Esophagus muscularis mucosa (tissue), 4 donors: Measurements from ENCODE around the gene ARMS2.
A peak's percentile ranks its signal among the peaks of the same experiment; 100 is the strongest.

Experiments
- CTCF ChIP-seq, 3 experiments: fragments of 200-600 bp in 2 of 3; fragments of 450-650 bp in 1 of 3; sonication (generic) in 2 of 3; IDR thresholded peaks; one replicate each; pipeline ENCODE4 v1.5.1; 2017 to 2019; ENCODE audit warnings: antibody characterized with exemption in 3 of 3, mild to moderate bottlenecking in 2 of 3, moderate library complexity in 1 of 3
- EP300 ChIP-seq: sonication (generic); formaldehyde crosslinking; IDR thresholded peaks from one replicate; pipeline ENCODE4 v1.6.1; 2017; ENCODE audit warnings: antibody characterized with exemption
- POLR2A ChIP-seq: fragments of 450-650 bp; IDR thresholded peaks from one replicate; pipeline ENCODE4 v1.6.1; 2017; ENCODE audit warnings: antibody characterized with exemption, moderate library complexity, mild to moderate bottlenecking, low read depth
- POLR2AphosphoS5 ChIP-seq, 2 donors: sonication (generic); formaldehyde crosslinking; IDR thresholded peaks; one replicate each; pipeline ENCODE4 v1.6.1; 2017; ENCODE audit warnings: antibody characterized with exemption in 2 of 2

DNA sequence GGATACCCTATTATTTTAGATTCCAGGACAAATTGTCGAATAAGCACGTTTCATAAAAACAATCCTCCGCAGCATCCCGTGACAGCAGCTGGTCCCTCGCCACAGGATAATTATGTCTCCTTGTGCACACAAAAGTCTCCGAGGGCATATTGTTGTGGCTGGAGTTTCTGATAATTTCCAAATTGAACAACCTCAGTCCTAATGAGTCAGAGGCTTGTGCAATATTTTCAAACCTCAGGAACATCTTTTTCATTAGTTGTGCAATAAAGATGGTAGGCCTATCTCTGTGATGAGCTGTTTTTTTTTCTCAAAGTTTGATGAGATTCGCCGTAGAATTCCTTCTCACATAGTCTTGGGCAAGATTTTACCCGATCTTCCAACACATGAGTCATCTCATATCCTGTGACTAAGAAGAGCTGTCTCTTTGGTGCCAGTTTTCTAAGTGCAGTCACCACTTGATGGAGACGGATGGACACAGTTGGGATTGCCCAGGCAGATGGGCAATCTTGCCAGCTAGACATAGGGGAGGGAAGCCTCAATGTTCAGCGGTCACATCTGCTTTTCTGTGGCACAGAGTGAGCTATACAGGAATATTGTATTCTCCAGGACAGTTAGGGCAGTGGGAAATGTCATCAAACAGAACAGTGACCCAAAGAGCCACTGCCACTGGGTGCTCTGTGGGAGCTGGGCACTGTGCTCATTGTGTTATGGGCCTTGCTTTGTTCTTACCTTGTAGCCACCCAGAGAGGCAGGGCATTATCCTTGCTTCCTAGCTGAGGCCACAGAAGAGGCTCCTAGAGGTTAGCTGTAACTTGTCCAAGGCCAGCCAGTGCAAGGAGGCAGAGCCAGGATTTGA lies 14.7 kb downstream of the ARMS2 start:
- no peak for TF ChIP-seq CTCF (IDR thresholded peaks at IDR 0.05)
- no peak for TF ChIP-seq POLR2A
- no peak for TF ChIP-seq EP300
- TF ChIP-seq POLR2AphosphoS5 (IDR thresholded peaks at IDR 0.05) = peak; percentile 4 to 82
